Colonic mucosa (tissue), 4 donors: ENCODE data around the gene IMPA2. TPM values are rescaled to one million over a fixed set of nuclear protein-coding genes. Genes with fewer than 3 reads are reported as not detected.

Experiments used
- DNase-seq: peaks from one replicate; pipeline ENCODE4 v3.0.0-alpha.2; 2020
- H3K27ac ChIP-seq: fragments of 200-600 bp; one replicate; pipeline ENCODE4 v1.8.0; 2021
- H3K27me3 ChIP-seq: fragments of 200-600 bp; one replicate; pipeline ENCODE4 v1.8.0; 2021
- H3K36me3 ChIP-seq: fragments of 200-600 bp; one replicate; pipeline ENCODE4 v1.8.0; 2021
- H3K4me1 ChIP-seq: fragments of 200-600 bp; one replicate; pipeline ENCODE4 v1.8.0; 2021; ENCODE audit warnings: mild to moderate bottlenecking
- H3K4me3 ChIP-seq: fragments of 200-600 bp; one replicate; pipeline ENCODE4 v1.8.0; 2021
- H3K9ac ChIP-seq, 2 donors: one replicate each; pipeline ENCODE4 v1.7.0; 2013; ENCODE audit warnings: control low read depth in 2 of 2, low read depth in 2 of 2, low read length in 2 of 2
- H3K9me3 ChIP-seq: fragments of 200-600 bp; one replicate; pipeline ENCODE4 v1.8.0; 2021
- CTCF ChIP-seq: fragments of 200-600 bp; IDR thresholded peaks from one replicate; pipeline ENCODE4 v1.8.0; 2022; ENCODE audit warnings: antibody characterized with exemption, mild to moderate bottlenecking
- intact Hi-C: fragments of 100-400 bp; cut with DNase I; formaldehyde crosslinking; loops from one replicate; pipeline ENCODE4 v1.14.1; 2022
- total RNA-seq, 2 donors: library from RNA; stranded (reverse); fragmentation: NEBNext Ultra II Directional in 1 of 2; extraction: Animal tissue kit (Norgen Biotek cat#: 25700) in 1 of 2; gene quantifications; one replicate each; pipeline ENCODE4 v1.2.1, GENCODE V29; 2021
- donor health status: healthy.
- donor health status: DM: no; HTN: no; CAD: no.
- donor health status: DM: no; HTN: no; CAD: no.

The IMPA2 gene
- total RNA-seq, 2 donors from 2014 or later, result 150 to 201 TPM

- H3K4me1 ChIP-seq, result peaks cover 29% of the 10 kb centered on the region
- intact Hi-C loops, result no loop called here
- H3K9me3 ChIP-seq, result no peaks in the 10 kb centered on the region
- peak overlapping the region in 1 of 2 donors; percentile 68 for H3K9ac ChIP-seq
- H3K36me3 ChIP-seq, result no peaks in the 10 kb centered on the region
- no peaks in the 10 kb centered on the region for H3K27me3 ChIP-seq
- no peak for DNase-seq
- H3K27ac ChIP-seq, result peak overlapping the region; percentile 85
- H3K4me3 ChIP-seq, result no peak overlapping the region
- TF ChIP-seq CTCF, result no peak
Measured at GRCh38 chr18:11999429-11999828, 18.1 kb downstream of the IMPA2 start.

GRCh38 chr18:12000072-12000659 is 18.9 kb downstream of the IMPA2 start:
- H3K9me3 ChIP-seq, result no peaks in the 10 kb centered on the region
- H3K4me1 ChIP-seq, result peaks cover 28% of the 10 kb centered on the region
- TF ChIP-seq CTCF, result no peak
- H3K36me3 ChIP-seq, result no peaks in the 10 kb centered on the region
- no peaks in the 10 kb centered on the region for H3K27me3 ChIP-seq
- intact Hi-C loops, result no loop called here
- peak overlapping the region in 1 of 2 donors; percentile 68 for H3K9ac ChIP-seq
- H3K27ac ChIP-seq, result peak overlapping the region; percentile 85
- no peak overlapping the region for H3K4me3 ChIP-seq
- DNase-seq, result no peak

DNA sequence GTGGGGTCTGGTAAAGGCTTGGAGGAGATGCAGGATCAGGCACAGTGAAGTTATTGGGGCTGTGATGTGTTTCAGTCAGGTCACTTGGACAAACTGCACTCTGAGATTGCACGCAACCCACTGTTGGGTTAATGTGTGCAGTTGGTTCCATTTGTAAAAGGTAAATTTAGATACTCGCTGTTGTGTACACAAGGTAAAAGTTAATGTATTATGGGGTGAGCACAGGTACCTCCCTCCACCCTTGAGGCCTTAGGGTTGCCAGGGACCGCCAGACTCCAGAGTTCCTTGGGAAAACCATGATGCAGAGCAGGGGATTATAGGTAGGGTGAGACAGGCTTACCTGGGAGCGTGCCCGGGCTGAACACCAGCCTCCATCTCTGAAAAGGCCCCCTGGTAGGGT is 20.1 kb downstream of the IMPA2 start:
- DNase-seq, result no peak
- peaks cover 19% of the 10 kb centered on the region for H3K4me1 ChIP-seq
- H3K4me3 ChIP-seq, result no peak overlapping the region
- intact Hi-C loops, result no loop called here
- no peaks in the 10 kb centered on the region for H3K9me3 ChIP-seq
- H3K27ac ChIP-seq, result peak overlapping the region; percentile 85
- H3K27me3 ChIP-seq, result no peaks in the 10 kb centered on the region
- no peak for TF ChIP-seq CTCF
- peak overlapping the region in 1 of 2 donors; percentile 86 for H3K9ac ChIP-seq
- no peaks in the 10 kb centered on the region for H3K36me3 ChIP-seq

DNA sequence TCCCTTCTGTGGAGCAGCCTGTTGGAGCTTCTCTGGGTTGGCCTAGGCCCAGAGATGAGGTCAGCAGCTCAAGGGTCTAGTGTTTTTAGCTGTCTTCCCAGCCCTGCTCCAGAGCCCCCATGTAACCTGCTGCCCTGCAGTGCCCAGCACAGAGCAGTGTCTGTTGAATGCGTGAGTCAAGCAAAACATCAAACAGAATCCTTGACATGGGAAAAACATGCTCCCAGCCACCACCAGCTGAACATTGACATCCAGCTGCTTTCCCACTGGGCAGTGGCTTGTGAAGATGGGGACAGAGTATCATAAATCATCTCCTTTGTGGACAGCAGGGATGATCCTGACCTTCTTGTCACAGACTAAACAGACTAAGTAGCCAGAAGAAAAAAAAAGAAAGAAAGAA is 22.6 kb downstream of the IMPA2 start:
- Histone ChIP-seq H3K9me3 (no peaks in the 10 kb centered on the region), H3K4me1 (peaks cover 31% of the 10 kb centered on the region), H3K27me3 (no peaks in the 10 kb centered on the region), H3K27ac (peak overlapping the region; percentile 8), H3K4me3 (no peak overlapping the region), H3K36me3 (no peaks in the 10 kb centered on the region), H3K9ac (peak overlapping the region in 1 of 2 donors; percentile 22)
- intact Hi-C loops, result no loop called here
- TF ChIP-seq CTCF, result no peak
- DNase-seq, result no peak

DNA sequence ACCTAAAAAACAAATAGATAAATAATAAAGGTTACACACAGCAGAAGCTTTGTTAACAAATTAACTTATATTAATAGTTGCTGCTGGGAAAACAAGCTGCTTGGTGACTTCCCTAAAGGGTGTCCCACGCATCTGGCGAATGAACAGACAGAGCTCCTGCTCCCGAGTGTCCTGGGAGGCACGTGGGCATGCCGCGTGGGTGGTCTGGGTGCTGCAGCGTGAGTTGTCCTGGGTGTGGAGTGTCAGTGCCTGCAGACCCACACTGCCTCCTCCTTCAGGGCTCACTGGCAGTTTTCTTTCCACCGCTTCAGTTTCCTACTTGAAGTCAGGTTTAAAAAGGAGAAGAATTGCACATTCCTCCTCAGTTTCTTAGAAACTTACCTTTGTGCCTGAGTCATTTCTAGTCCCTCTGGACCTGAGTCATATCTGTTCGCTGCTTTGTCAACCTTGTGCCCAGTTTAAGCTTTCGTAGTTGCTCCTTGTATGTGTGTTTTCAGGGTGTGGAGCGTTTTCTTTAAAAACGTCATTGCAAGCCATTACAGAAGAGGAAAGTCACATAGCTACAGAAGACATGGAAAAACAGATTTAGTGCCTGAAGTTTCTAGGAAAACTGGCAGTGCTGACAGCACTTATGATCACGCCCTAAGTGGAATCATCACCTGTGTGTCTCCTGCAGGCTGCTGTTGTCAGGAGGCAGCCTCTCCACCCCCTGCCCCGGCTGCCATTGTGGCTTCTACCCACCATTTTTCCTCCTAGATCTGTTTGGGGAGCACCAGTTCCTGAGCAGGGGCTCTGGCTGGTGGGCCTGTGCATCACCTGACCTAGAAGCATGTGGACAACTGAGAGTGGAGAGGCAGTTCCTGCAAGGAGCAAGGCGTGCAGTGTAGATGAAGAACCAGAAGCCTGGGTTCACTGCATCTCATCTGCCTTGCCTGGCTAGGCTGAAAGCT is 24.5 kb downstream of the IMPA2 start:
- peak overlapping the region; percentile 98 for H3K27ac ChIP-seq
- no peak for TF ChIP-seq CTCF
- intact Hi-C loops, result no loop called here
- no peak overlapping the region for H3K4me3 ChIP-seq
- no peak for DNase-seq
- H3K9me3 ChIP-seq, result no peaks in the 10 kb centered on the region
- no peaks in the 10 kb centered on the region for H3K36me3 ChIP-seq
- H3K9ac ChIP-seq, result peak overlapping the region; percentile 58 to 95
- no peaks in the 10 kb centered on the region for H3K27me3 ChIP-seq
- peaks cover 35% of the 10 kb centered on the region for H3K4me1 ChIP-seq
